ENCODE measurements around the gene RHEBL1.

RHEBL1 gene

GRCh38 chr12:49019120-49019430, 50.7 kb downstream of the RHEBL1 start:
- DNase-seq = no peak

DNA sequence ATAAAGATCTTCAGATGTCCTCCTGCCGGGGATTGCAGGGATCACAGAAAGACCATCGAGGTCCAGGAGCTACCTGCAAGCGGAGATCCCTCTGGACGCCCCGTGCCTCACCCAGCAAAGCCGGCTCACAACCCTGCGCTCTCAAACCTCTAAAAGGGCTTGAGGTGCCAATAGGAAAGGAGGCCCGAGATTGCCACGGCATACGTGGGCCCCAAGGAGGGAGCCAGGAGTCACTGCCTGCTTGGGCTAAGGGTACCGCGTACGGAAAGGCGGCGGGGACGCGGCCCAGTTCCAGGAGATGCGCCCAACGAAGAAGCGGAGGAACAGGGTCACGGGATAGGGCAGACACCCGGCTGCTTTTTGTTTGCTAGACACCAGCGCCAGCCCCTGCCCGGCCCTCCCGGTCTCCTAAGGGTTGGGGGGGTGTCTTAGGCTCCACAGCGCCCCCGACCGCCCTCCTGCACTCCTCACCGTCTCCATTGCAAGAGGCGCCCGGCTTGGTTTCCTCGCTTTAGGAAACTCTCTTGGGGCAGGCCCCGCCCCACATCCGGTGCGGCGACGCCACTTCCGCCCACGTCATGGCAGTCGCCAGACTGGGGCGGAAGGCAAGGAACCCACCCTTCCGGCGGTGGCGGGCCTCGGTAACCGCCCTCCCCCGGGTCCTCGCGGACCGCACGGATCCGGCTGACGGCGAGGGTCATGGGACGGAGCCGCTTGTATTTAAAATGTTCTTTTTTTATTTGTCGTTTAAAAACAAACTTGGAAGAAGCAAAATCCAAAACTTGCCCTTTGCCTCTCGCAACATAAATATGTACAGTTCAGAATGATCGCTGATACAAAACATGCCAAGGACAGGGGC, 51.3 kb downstream of the RHEBL1 start, which contains the start of gene PRKAG1:
PRKAG1 (minus strand) TSS at position 516 of the 859 bp plus-strand sequence; CDS start at position 480, 36 bp downstream.
- DNase-seq = peak; percentile 98

GRCh38 chr12:49017891-49018260, 51.9 kb downstream of the RHEBL1 start:
- no peak for DNase-seq

GRCh38 chr12:49015196-49015595, 54.6 kb downstream of the RHEBL1 start:
- DNase-seq = no peak
